A673 (cell line): Measurements from ENCODE around the gene MEF2C. TPM values are rescaled to one million over a fixed set of nuclear protein-coding genes. Genes with fewer than 3 reads are reported as not detected.

Source experiments
- BruUV-seq: library from RNA; stranded (reverse); fragments of 400-500 nt; replicated peaks from 2 replicates; lab custom pipeline; 2021; lab: Mats Ljungman, UMichigan
- CTCF ChIA-PET: fragments of 300-600 bp; sonication (Branson Sonifier 250); formaldehyde crosslinking; loops from one replicate; lab custom pipeline; 2022; ENCODE audit warnings: antibody characterized with exemption; lab: Charles Lee
- POLR2A ChIA-PET: fragments of 300-600 bp; sonication (Branson Sonifier 250); formaldehyde crosslinking; loops from one replicate; lab custom pipeline; 2022; ENCODE audit warnings: antibody characterized with exemption; ENCODE audit not compliant: low non-redundant PET; lab: Charles Lee
- DNase-seq: peaks from one replicate; pipeline ENCODE4 v3.0.0-alpha.2; 2015; ENCODE audit warnings: low spot score
- H3K27ac ChIP-seq: fragments of 200-600 bp; sonication (generic); 2 replicates; pipeline ENCODE4 v1.5.1; 2016; ENCODE audit warnings: mixed run types, low read depth, mild to moderate bottlenecking, mixed read lengths, antibody characterized with exemption, low read length; ENCODE audit not compliant: poor library complexity, severe bottlenecking
- H3K27me3 ChIP-seq: fragments of 200-600 bp; sonication (generic); replicated peaks from 2 replicates; pipeline ENCODE4 v1.6.1; 2017; ENCODE audit warnings: mixed run types, low read depth, mild to moderate bottlenecking, mixed read lengths, antibody characterized with exemption, low read length; ENCODE audit not compliant: insufficient read depth, poor library complexity
- H3K36me3 ChIP-seq: fragments of 200-600 bp; sonication (generic); 2 replicates; pipeline ENCODE4 v1.6.1; 2016; ENCODE audit warnings: mixed run types, mild to moderate bottlenecking, mixed read lengths, antibody characterized with exemption, low read length; ENCODE audit not compliant: insufficient read depth, poor library complexity, severe bottlenecking
- H3K4me1 ChIP-seq: fragments of 200-600 bp; sonication (generic); 2 replicates; pipeline ENCODE4 v1.6.1; 2017; ENCODE audit warnings: mixed run types, mild to moderate bottlenecking, mixed read lengths, antibody characterized with exemption, low read length; ENCODE audit not compliant: insufficient read depth, poor library complexity, severe bottlenecking
- H3K4me3 ChIP-seq: fragments of 200-600 bp; sonication (generic); 2 replicates; pipeline ENCODE4 v1.5.1; 2016; ENCODE audit warnings: low read depth, mixed run types, mild to moderate bottlenecking, mixed read lengths, low read length; ENCODE audit not compliant: poor library complexity, severe bottlenecking
- H3K9me3 ChIP-seq: fragments of 200-600 bp; sonication (generic); 2 replicates; pipeline ENCODE4 v1.6.1; 2016; ENCODE audit warnings: mixed run types, low read depth, mild to moderate bottlenecking, mixed read lengths, antibody characterized with exemption, low read length; ENCODE audit not compliant: poor library complexity, severe bottlenecking
- EZH2 ChIP-seq: fragments of 200-600 bp; sonication (generic); IDR thresholded peaks from 2 replicates; pipeline ENCODE4 v1.6.1; 2017; ENCODE audit warnings: borderline replicate concordance, low read depth, mild to moderate bottlenecking, mixed read lengths, antibody characterized with exemption, low read length; ENCODE audit not compliant: poor library complexity, severe bottlenecking
- intact Hi-C: fragments of 100-400 bp; cut with micrococcal nuclease; formaldehyde crosslinking; loops from one replicate; pipeline ENCODE4 v1.10.0; 2022; ENCODE audit not compliant: unreplicated experiment
- total RNA-seq: library from RNA; stranded (reverse); gene quantifications from 2 replicates; pipeline ENCODE4 v1.2.3, GENCODE V29; 2021
- TF ChIP-seq, protein P1 (sequence below): fragments of 300-800, 200-600 bp; sonication (generic); conservative IDR thresholded peaks from 2 replicates; pipeline ENCODE4 v1.5.1; 2017; ENCODE audit warnings: low read depth, mild to moderate bottlenecking, antibody characterized with exemption, low read length, moderate library complexity, mixed read lengths

The MEF2C gene
- total RNA-seq, 1 experiment from 2014 or later = 2.0 TPM

DNA sequence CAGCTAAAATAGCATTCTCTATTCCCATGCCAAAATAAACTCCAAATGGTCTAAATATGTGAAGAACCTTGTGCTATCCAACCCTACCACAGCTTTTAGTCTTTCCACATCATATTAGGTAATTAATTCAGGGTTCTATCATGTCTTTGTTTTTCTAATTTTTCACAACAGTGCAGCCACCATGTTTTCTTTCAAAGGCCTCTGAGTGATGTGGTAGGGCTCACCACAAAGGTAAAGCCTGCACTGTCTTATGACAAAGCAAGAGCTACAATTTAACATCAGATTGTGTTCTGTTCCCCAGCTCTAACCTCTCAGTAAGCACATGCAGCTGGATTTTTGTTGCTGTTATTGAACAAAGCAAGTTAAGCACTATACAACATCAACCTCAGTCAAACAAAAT lies 52.4 kb downstream of the MEF2C start:
- Histone ChIP-seq H3K4me1 (no peaks in the 10 kb centered on the region), H3K27ac (no peak overlapping the region)

DNA sequence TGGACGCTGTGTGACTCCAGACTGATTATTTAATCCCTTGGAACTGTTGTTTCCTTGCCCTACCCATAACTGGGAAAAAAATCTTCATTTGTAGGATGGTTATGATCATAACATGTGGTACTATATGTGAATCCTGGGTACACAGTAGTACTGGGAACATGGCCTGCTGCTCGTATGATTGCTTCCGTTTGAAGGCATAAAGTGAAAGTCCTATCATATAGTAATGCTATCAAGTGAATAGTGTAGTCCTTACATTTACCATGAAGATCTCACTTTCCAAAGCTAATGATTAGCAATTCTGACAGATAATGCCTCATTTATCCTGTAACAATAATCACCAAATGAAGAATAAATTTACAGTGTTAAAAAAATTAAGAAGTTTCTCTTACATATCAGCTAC lies 53.2 kb downstream of the MEF2C start:
- TF ChIP-seq, protein P1, sequence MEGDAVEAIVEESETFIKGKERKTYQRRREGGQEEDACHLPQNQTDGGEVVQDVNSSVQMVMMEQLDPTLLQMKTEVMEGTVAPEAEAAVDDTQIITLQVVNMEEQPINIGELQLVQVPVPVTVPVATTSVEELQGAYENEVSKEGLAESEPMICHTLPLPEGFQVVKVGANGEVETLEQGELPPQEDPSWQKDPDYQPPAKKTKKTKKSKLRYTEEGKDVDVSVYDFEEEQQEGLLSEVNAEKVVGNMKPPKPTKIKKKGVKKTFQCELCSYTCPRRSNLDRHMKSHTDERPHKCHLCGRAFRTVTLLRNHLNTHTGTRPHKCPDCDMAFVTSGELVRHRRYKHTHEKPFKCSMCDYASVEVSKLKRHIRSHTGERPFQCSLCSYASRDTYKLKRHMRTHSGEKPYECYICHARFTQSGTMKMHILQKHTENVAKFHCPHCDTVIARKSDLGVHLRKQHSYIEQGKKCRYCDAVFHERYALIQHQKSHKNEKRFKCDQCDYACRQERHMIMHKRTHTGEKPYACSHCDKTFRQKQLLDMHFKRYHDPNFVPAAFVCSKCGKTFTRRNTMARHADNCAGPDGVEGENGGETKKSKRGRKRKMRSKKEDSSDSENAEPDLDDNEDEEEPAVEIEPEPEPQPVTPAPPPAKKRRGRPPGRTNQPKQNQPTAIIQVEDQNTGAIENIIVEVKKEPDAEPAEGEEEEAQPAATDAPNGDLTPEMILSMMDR = no peak
- DNase-seq = no peak
- ChIA-PET POLR2A (no interaction called here), CTCF (no interaction called here)
- Histone ChIP-seq H3K4me1 (no peaks in the 10 kb centered on the region), H3K4me3 (no peak overlapping the region), H3K9me3 (no peaks in the 10 kb centered on the region), H3K27me3 (no peaks in the 10 kb centered on the region), H3K36me3 (no peaks in the 10 kb centered on the region), H3K27ac (no peak overlapping the region)
- intact Hi-C loops = no loop called here
- no TSS peak for BruUV-seq

More for the DNA sequence above, 52.4 kb downstream of the MEF2C start:
- no peaks in the 10 kb centered on the region for H3K36me3 ChIP-seq
- TF ChIP-seq, protein P1 = no peak
- no peak for TF ChIP-seq EZH2
- CTCF ChIA-PET = no interaction called here
- no peak for DNase-seq
- H3K27me3 ChIP-seq = no peaks in the 10 kb centered on the region
- H3K9me3 ChIP-seq = no peaks in the 10 kb centered on the region
- BruUV-seq = no TSS peak
- no peak overlapping the region for H3K4me3 ChIP-seq
- POLR2A ChIA-PET = no interaction called here
- intact Hi-C loops = no loop called here

DNA sequence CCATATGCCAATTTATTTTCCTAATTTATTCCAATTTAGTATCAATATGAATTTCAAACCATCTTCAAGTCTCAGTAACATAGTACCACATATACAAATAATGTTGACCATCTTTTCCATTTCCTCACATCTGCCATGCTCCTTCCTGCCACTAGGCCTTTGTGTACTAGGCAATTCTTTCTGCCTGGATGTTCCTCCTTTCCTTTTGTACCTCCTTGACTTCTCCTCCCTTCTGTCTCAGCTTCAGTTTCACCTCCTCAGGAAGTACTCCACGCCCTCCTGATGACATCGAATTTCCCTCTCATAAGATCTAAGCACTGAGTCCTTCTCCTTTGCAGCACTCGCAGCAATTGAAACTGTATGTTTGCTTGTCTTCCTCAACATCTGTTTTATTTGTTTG lies 53.9 kb downstream of the MEF2C start:
- intact Hi-C loops = no loop called here

More for the DNA sequence above, 53.9 kb downstream of the MEF2C start:
- Histone ChIP-seq H3K27ac (no peak overlapping the region), H3K4me1 (no peaks in the 10 kb centered on the region), H3K36me3 (no peaks in the 10 kb centered on the region), H3K4me3 (no peak overlapping the region), H3K27me3 (no peaks in the 10 kb centered on the region), H3K9me3 (no peaks in the 10 kb centered on the region)
- TF ChIP-seq, protein P1 = 0 out of 2 replicates have a peak, but pooled peaks have one; percentile 12
- no peak for TF ChIP-seq EZH2
- DNase-seq = no peak
- BruUV-seq = no TSS peak
- CTCF ChIA-PET = no interaction called here
- POLR2A ChIA-PET = no interaction called here
